ENCODE measurements around the gene KLHDC4. TPM values are rescaled to one million over a fixed set of nuclear protein-coding genes. Genes with fewer than 3 reads are reported as not detected.

The KLHDC4 gene
- total and polyA plus RNA-seq, 9 of the 15 experiments (the other 6 are each of a cell fraction or from before 2014, with no cell fraction given) = 1.3 to 68.1 (median 32.8) TPM

DNA sequence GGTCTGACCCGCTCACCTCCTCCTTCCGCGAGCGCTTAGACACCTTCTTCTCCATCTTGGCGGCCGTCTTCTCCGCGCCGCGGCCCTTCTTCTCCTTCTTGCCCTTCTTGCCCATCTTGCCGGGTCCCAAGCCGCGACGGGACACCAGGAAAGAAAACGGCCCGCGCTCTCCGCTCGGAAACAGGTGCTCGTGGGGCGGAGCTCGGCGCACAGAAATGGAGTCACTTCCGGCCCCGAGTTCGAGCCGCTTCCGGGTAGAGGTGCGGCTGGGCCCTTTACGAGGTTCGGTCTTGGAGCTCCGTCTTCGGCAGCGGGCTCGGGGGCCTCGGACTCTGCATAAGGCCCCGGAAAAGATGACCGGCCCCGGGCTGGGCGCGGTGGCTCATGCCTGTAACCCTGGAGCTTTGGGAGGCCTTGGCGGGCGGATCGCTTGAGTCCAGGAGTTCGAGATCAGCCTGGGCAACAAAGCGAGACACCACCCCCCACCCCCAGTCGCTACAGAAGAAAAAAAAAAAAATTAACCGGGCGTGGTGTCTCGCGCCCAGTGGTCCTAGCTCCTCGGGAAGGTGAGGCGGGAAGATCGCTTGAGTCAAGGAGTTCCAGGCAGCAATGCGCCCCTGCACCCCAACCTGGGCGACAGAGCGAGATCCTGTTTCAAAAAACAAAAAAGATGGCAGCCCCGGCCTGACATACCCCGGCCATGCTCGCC lies at the start of gene KLHDC4 (continued):
- TF ChIP-seq IFI16 (CRISPR knock-in tag; IDR thresholded peaks at IDR 0.05) = no peak
- TF ChIP-seq, protein P1, sequence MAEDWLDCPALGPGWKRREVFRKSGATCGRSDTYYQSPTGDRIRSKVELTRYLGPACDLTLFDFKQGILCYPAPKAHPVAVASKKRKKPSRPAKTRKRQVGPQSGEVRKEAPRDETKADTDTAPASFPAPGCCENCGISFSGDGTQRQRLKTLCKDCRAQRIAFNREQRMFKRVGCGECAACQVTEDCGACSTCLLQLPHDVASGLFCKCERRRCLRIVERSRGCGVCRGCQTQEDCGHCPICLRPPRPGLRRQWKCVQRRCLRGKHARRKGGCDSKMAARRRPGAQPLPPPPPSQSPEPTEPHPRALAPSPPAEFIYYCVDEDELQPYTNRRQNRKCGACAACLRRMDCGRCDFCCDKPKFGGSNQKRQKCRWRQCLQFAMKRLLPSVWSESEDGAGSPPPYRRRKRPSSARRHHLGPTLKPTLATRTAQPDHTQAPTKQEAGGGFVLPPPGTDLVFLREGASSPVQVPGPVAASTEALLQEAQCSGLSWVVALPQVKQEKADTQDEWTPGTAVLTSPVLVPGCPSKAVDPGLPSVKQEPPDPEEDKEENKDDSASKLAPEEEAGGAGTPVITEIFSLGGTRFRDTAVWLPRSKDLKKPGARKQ (CRISPR knock-in tag; IDR thresholded peaks at IDR 0.05) = no peak
- no peak for TF ChIP-seq ZNF174 (CRISPR knock-in tag; IDR thresholded peaks at IDR 0.05)
- TF ChIP-seq, protein P2, sequence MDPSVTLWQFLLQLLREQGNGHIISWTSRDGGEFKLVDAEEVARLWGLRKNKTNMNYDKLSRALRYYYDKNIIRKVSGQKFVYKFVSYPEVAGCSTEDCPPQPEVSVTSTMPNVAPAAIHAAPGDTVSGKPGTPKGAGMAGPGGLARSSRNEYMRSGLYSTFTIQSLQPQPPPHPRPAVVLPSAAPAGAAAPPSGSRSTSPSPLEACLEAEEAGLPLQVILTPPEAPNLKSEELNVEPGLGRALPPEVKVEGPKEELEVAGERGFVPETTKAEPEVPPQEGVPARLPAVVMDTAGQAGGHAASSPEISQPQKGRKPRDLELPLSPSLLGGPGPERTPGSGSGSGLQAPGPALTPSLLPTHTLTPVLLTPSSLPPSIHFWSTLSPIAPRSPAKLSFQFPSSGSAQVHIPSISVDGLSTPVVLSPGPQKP (CRISPR knock-in tag; IDR thresholded peaks at IDR 0.05) = no peak
- TF ChIP-seq EP400 (IDR thresholded peaks at IDR 0.05) = peak; percentile 95
- TF ChIP-seq, protein P3, sequence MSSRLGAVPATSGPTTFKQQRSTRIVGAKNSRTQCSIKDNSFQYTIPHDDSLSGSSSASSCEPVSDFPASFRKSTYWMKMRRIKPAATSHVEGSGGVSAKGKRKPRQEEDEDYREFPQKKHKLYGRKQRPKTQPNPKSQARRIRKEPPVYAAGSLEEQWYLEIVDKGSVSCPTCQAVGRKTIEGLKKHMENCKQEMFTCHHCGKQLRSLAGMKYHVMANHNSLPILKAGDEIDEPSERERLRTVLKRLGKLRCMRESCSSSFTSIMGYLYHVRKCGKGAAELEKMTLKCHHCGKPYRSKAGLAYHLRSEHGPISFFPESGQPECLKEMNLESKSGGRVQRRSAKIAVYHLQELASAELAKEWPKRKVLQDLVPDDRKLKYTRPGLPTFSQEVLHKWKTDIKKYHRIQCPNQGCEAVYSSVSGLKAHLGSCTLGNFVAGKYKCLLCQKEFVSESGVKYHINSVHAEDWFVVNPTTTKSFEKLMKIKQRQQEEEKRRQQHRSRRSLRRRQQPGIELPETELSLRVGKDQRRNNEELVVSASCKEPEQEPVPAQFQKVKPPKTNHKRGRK (tag; IDR thresholded peaks at IDR 0.05) = no peak
- TF ChIP-seq, protein P4, sequence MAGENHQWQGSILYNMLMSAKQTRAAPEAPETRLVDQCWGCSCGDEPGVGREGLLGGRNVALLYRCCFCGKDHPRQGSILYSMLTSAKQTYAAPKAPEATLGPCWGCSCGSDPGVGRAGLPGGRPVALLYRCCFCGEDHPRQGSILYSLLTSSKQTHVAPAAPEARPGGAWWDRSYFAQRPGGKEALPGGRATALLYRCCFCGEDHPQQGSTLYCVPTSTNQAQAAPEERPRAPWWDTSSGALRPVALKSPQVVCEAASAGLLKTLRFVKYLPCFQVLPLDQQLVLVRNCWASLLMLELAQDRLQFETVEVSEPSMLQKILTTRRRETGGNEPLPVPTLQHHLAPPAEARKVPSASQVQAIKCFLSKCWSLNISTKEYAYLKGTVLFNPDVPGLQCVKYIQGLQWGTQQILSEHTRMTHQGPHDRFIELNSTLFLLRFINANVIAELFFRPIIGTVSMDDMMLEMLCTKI (IDR thresholded peaks at IDR 0.05; ENCODE audit: partially characterized antibody) = no peak
- TF ChIP-seq, protein P5, sequence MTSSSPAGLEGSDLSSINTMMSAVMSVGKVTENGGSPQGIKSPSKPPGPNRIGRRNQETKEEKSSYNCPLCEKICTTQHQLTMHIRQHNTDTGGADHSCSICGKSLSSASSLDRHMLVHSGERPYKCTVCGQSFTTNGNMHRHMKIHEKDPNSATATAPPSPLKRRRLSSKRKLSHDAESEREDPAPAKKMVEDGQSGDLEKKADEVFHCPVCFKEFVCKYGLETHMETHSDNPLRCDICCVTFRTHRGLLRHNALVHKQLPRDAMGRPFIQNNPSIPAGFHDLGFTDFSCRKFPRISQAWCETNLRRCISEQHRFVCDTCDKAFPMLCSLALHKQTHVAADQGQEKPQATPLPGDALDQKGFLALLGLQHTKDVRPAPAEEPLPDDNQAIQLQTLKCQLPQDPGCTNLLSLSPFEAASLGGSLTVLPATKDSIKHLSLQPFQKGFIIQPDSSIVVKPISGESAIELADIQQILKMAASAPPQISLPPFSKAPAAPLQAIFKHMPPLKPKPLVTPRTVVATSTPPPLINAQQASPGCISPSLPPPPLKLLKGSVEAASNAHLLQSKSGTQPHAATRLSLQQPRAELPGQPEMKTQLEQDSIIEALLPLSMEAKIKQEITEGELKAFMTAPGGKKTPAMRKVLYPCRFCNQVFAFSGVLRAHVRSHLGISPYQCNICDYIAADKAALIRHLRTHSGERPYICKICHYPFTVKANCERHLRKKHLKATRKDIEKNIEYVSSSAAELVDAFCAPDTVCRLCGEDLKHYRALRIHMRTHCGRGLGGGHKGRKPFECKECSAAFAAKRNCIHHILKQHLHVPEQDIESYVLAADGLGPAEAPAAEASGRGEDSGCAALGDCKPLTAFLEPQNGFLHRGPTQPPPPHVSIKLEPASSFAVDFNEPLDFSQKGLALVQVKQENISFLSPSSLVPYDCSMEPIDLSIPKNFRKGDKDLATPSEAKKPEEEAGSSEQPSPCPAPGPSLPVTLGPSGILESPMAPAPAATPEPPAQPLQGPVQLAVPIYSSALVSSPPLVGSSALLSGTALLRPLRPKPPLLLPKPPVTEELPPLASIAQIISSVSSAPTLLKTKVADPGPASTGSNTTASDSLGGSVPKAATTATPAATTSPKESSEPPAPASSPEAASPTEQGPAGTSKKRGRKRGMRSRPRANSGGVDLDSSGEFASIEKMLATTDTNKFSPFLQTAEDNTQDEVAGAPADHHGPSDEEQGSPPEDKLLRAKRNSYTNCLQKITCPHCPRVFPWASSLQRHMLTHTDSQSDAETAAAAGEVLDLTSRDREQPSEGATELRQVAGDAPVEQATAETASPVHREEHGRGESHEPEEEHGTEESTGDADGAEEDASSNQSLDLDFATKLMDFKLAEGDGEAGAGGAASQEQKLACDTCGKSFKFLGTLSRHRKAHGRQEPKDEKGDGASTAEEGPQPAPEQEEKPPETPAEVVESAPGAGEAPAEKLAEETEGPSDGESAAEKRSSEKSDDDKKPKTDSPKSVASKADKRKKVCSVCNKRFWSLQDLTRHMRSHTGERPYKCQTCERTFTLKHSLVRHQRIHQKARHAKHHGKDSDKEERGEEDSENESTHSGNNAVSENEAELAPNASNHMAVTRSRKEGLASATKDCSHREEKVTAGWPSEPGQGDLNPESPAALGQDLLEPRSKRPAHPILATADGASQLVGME (CRISPR knock-in tag; IDR thresholded peaks at IDR 0.05) = no peak
- TF ChIP-seq, protein P6, sequence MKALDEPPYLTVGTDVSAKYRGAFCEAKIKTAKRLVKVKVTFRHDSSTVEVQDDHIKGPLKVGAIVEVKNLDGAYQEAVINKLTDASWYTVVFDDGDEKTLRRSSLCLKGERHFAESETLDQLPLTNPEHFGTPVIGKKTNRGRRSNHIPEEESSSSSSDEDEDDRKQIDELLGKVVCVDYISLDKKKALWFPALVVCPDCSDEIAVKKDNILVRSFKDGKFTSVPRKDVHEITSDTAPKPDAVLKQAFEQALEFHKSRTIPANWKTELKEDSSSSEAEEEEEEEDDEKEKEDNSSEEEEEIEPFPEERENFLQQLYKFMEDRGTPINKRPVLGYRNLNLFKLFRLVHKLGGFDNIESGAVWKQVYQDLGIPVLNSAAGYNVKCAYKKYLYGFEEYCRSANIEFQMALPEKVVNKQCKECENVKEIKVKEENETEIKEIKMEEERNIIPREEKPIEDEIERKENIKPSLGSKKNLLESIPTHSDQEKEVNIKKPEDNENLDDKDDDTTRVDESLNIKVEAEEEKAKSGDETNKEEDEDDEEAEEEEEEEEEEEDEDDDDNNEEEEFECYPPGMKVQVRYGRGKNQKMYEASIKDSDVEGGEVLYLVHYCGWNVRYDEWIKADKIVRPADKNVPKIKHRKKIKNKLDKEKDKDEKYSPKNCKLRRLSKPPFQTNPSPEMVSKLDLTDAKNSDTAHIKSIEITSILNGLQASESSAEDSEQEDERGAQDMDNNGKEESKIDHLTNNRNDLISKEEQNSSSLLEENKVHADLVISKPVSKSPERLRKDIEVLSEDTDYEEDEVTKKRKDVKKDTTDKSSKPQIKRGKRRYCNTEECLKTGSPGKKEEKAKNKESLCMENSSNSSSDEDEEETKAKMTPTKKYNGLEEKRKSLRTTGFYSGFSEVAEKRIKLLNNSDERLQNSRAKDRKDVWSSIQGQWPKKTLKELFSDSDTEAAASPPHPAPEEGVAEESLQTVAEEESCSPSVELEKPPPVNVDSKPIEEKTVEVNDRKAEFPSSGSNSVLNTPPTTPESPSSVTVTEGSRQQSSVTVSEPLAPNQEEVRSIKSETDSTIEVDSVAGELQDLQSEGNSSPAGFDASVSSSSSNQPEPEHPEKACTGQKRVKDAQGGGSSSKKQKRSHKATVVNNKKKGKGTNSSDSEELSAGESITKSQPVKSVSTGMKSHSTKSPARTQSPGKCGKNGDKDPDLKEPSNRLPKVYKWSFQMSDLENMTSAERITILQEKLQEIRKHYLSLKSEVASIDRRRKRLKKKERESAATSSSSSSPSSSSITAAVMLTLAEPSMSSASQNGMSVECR (CRISPR knock-in tag; IDR thresholded peaks at IDR 0.05) = peak; percentile 99
- TF ChIP-seq IRF2 (CRISPR knock-in tag; IDR thresholded peaks at IDR 0.05) = no peak
